ENCODE data around the gene ADIPOR2. TPM values are rescaled to one million over a fixed set of nuclear protein-coding genes. Genes with fewer than 3 reads are reported as not detected.

ADIPOR2 gene
- total RNA-seq, 1 donor from 2014 or later, result 22.7 TPM

DNA sequence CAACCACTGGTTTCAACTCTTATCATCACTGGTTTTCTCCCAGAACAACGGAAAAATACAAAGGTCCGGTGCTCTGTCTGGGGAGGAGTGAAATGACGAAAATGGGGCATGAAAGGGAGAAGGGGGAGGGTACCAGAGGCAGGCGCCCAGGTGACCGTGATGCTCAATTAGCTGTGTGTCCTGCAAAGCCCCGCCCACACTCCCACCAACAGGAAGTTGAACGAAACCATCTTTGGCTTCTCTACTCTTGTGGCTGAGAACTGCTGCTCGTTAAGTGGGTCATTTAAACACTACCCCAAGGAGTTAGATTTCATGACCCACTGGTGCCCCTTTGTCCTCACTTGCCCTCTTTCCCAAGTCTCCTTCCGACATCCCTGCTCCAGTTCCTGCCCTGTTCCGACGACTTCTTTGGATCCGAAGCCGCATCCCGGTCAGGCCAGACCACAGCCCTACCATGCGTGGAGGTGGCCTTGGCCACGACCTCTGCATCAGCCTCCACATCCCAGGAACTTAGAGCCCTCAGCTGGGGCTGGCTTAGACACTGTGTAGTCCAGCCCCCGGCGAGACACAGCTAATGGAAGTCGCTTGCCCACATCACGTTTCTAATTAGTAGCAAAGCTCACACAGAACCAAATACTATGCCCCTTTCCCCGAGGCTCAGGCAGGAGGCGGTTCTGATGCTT is 118.1 kb downstream of the ADIPOR2 start:
- Histone ChIP-seq H3K4me3 (ENCODE audit: low read depth, low read length) (no peak overlapping the region), H3K36me3 (ENCODE audit: control insufficient read depth, insufficient read depth, low read length) (no peaks in the 10 kb centered on the region), H3K27me3 (ENCODE audit: control insufficient read depth, insufficient read depth, low read length) (peaks cover 7% of the 10 kb centered on the region)
- no peak for DNase-seq (ENCODE audit: low read depth)
- no peak for TF ChIP-seq CTCF (IDR thresholded peaks at IDR 0.05; ENCODE audit: insufficient read depth, low read length, poor library complexity, severe bottlenecking)

DNA sequence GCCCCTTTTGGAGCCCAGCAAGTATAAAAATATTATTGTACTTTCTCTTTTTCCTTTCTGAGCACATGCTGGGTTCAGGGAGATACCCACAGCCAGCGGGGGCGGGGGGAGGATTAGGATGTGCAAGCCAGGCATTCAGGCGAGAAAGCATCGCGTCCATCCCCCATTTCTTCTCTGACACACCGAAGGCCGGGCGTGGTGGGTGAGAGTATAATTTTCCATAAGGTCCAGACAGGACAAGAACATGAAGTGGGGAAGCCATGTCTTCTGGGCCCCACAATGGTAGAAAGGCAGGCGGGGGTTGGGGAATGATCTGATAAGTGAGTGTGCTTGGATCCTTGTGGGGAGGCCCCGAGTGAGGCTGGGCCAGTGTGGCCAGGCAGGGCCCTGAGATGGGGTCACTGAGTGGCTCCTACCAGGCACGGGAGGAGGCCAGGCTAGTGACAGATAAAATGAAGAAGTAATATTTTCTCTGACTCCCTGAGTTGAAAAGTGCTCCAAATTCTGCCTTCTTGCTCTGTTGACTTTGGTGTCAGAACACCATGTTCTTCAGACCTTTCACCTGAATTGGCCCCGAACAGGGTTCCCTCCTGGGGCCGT is 118.8 kb downstream of the ADIPOR2 start:
- no peak for TF ChIP-seq CTCF (IDR thresholded peaks at IDR 0.05; ENCODE audit: insufficient read depth, low read length, poor library complexity, severe bottlenecking)
- Histone ChIP-seq H3K36me3 (ENCODE audit: control insufficient read depth, insufficient read depth, low read length) (no peaks in the 10 kb centered on the region), H3K4me3 (ENCODE audit: low read depth, low read length) (no peak overlapping the region), H3K27me3 (ENCODE audit: control insufficient read depth, insufficient read depth, low read length) (peaks cover 12% of the 10 kb centered on the region)
- DNase-seq (ENCODE audit: low read depth), result no peak

DNA sequence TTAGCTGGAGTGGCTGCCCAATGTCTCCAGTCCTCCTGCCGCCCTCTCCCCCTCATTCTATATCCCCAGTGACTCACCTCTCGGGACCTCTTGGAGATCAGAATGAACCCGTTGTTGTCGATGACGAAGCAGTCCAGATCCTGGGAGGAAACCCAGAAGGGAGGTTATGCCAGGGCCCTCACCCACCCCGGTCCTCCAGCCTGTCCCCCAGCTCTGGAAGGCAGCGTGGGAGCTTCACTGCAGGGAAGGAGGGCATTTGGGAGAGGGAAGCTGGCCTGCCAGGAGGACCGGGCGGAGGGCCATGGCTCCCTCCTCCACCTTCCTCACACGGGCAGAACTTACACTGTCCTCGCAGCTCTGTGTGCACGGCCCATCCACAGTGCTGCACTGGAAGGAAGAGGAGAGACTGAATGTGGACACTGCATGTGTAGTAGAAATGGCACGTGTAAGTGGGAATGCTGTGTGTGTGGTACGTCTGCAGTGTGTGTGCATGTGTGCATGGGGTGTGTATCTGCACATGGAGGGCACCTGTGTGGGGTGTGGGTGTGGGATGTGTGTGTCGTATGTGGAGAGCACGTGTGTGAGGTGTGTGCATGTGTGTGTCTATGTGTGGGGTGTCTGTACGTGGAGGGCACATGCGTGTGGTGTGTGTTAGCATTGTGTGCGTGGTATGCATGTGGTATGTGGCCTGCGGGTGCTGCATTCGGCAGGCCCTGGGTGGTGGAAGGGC is 119.5 kb downstream of the ADIPOR2 start:
- no peak for TF ChIP-seq CTCF (IDR thresholded peaks at IDR 0.05; ENCODE audit: insufficient read depth, low read length, poor library complexity, severe bottlenecking)
- no peak for DNase-seq (ENCODE audit: low read depth)
- H3K36me3 ChIP-seq (ENCODE audit: control insufficient read depth, insufficient read depth, low read length), result no peaks in the 10 kb centered on the region
- no peak overlapping the region for H3K4me3 ChIP-seq (ENCODE audit: low read depth, low read length)
- peaks cover 12% of the 10 kb centered on the region for H3K27me3 ChIP-seq (ENCODE audit: control insufficient read depth, insufficient read depth, low read length)

DNA sequence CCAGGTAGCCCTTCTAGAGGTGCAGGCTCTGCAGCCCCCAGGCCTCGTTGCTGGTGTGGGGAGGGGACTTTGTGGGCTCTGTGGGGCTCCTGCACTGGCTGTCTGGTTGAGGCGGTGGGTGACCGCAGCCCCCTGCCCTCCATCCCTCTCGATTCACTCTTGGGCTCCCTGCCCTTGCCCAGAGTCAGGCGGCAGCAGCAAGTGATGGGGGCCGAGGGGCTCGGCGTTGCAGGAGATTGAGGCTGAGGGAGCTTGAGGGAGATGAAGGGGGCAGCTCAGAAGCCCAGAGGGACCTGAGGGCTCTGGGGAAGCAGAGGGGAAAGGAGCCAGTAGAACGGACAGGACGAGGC is 120.0 kb downstream of the ADIPOR2 start:
- no peak for TF ChIP-seq CTCF (IDR thresholded peaks at IDR 0.05; ENCODE audit: insufficient read depth, low read length, poor library complexity, severe bottlenecking)
- Histone ChIP-seq H3K36me3 (ENCODE audit: control insufficient read depth, insufficient read depth, low read length) (no peaks in the 10 kb centered on the region), H3K27me3 (ENCODE audit: control insufficient read depth, insufficient read depth, low read length) (peaks cover 15% of the 10 kb centered on the region), H3K4me3 (ENCODE audit: low read depth, low read length) (no peak overlapping the region)
- DNase-seq (ENCODE audit: low read depth), result no peak

GRCh38 chr12:1811281-1811947 is 120.5 kb downstream of the ADIPOR2 start:
- TF ChIP-seq CTCF (IDR thresholded peaks at IDR 0.05; ENCODE audit: insufficient read depth, low read length, poor library complexity, severe bottlenecking), result no peak
- H3K4me3 ChIP-seq (ENCODE audit: low read depth, low read length), result no peak overlapping the region
- H3K27me3 ChIP-seq (ENCODE audit: control insufficient read depth, insufficient read depth, low read length), result peaks cover 15% of the 10 kb centered on the region
- no peaks in the 10 kb centered on the region for H3K36me3 ChIP-seq (ENCODE audit: control insufficient read depth, insufficient read depth, low read length)
- no peak for DNase-seq (ENCODE audit: low read depth)
